Measurements from ENCODE around the gene FBXW12.

- no peak for TF ChIP-seq POLR2A (IDR thresholded peaks at IDR 0.05)
- TF ChIP-seq, protein P1, sequence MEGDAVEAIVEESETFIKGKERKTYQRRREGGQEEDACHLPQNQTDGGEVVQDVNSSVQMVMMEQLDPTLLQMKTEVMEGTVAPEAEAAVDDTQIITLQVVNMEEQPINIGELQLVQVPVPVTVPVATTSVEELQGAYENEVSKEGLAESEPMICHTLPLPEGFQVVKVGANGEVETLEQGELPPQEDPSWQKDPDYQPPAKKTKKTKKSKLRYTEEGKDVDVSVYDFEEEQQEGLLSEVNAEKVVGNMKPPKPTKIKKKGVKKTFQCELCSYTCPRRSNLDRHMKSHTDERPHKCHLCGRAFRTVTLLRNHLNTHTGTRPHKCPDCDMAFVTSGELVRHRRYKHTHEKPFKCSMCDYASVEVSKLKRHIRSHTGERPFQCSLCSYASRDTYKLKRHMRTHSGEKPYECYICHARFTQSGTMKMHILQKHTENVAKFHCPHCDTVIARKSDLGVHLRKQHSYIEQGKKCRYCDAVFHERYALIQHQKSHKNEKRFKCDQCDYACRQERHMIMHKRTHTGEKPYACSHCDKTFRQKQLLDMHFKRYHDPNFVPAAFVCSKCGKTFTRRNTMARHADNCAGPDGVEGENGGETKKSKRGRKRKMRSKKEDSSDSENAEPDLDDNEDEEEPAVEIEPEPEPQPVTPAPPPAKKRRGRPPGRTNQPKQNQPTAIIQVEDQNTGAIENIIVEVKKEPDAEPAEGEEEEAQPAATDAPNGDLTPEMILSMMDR (IDR thresholded peaks at IDR 0.05): no peak
- no peak for TF ChIP-seq POLR2AphosphoS5 (IDR thresholded peaks at IDR 0.05)
- TF ChIP-seq EP300 (IDR thresholded peaks at IDR 0.05; ENCODE audit: low read depth): no peak
These were observed 19.5 kb upstream of the FBXW12 start for GRCh38 chr3:48352546-48352945.

All from transverse colon (tissue), 4 donors.